HG02884 (cell line): ENCODE results near the gene ANGEL1.

Experiments used
- ATAC-seq: cut with Tn5 transposase; IDR thresholded peaks from one replicate; pipeline ENCODE4 v1.9.1; 2021; ENCODE audit warnings: mild to moderate bottlenecking, moderate library complexity; ENCODE audit not compliant: unreplicated experiment

Gene ANGEL1

DNA sequence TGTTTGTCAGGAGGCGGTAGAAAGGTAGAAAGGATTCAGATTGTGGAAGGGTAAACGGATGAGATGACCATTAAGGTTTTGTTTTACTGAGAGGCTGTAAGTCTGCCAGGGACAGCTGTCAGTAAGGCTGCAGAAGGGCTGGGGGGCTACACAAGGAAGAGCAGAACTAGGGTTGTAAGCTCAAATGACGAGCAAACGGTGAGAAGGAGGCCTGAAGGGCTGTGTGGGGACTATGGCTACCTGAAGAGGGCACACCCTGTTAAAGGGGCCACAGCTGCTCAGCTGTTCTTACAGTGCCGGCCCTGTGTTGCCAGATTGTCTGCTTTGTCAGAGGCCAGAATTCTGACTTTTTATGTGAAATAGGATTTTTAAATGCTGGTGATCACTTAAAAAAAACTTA, 32.3 kb downstream of the ANGEL1 start:
- no peak for ATAC-seq

GRCh38 chr14:76780058-76780345, 32.7 kb downstream of the ANGEL1 start:
- ATAC-seq: no peak

DNA sequence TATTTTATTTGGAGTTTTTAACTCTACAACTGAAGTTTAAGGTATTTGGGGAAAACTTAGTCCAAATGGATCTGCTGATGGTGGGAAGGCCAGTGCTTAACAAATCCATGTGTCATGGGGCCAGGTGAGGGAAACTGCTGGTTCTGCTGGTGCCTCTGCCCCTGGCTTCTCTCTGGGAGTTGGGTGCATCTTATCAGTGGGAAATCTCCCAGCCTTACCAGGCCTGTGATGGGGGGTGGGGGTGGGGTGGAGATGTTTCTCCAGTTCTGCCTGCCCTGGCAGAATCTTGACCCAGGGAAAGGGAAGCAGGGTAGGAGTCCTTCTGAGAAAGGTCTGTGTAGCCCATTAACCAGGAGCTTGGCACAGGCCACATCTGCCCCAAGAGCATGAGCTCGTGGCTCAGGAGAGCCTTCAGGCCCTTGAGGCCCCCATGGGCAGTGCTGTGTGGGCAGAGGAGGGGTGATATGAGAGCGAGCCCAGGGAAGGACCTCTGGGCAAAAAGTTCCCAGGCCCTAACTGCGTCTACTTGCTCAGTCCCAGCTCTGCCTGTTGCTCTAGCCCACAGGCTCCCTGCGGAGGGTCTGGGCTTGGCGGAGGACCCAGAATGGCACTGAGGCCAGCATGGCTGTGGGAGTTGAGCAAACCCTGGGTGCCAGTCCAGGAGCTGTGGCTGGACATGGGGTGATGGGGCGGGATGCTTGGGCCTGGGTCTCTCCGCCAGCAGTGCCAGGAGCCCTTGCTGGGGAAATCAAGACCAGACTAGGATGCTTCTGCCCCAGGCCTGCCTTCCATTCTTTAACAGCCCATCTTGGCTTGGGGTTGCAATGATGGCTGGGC, 33.2 kb downstream of the ANGEL1 start:
- no peak for ATAC-seq

DNA sequence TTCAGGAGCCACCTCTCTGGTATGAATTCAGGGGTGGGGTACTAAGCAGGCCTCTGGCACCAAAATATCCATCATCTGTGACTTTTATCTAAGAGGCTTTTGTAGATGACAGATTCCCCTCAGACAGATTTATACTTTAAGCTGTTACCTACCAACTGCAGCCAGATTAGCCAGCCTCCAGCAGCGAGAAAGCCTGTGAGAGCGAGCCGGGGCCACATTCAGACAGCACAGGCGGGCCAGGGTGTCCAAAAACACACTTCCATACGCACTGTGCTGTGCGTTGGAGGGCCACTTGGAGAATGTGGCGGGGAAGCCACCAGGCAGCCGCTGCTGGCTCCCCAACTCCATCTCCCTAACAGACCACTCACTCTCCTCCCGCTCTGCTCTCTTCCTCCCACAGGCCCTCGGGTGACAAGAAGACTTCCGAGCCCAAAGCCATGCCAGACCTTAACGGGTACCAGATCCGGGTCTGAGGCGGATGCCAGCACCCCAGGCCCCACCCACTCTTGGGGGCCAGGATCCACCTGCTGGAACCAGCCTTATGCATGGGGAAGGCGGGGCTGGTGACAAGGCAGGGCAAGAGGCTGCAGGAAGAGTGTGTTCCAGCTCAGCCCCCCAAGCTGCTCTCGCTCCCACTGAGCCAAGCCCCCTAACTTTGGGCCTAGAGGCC, 34.0 kb downstream of the ANGEL1 start:
- ATAC-seq: no peak

GRCh38 chr14:76777721-76778120, 35.0 kb downstream of the ANGEL1 start:
- no peak for ATAC-seq

DNA sequence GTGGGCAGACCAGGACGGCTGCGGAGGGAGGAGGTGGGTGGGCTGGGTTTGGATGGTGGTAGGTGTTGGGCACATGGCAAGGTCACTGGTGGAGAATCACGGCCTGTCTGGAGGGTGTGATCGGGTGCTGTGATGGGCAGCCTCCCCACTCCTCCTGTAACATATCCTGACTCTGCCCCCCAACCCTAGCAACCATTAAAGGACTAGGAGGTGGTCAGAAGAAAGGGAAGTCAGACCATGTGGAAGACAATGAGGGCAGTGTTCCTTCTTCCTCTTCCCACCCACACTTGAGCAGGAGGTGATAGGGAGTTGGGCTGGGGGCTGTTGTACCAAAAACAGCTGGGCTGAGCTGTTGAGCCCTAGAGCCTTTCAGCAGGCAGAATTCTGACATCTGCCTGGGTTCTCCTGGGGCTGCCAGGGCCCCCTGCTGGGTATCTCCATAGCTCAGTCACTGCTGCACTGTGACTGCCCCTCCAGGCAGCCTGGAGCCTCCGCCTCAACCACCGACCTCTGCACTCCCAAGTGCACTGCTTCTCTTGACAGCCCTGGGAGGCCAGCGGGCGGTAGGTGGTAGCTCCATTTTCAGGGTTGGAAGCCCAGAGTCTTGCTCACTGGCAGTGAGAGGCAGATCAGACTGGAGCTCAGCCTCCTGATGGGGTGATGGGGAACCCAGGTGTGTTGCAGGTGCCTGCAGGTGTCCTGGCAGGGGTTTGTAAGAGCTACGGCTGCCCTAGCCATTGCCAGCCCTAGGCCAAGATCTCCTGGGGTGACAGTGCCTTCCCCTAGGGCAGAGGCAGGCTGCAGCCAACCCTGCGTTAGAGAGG, 36.0 kb downstream of the ANGEL1 start:
- ATAC-seq: no peak

DNA sequence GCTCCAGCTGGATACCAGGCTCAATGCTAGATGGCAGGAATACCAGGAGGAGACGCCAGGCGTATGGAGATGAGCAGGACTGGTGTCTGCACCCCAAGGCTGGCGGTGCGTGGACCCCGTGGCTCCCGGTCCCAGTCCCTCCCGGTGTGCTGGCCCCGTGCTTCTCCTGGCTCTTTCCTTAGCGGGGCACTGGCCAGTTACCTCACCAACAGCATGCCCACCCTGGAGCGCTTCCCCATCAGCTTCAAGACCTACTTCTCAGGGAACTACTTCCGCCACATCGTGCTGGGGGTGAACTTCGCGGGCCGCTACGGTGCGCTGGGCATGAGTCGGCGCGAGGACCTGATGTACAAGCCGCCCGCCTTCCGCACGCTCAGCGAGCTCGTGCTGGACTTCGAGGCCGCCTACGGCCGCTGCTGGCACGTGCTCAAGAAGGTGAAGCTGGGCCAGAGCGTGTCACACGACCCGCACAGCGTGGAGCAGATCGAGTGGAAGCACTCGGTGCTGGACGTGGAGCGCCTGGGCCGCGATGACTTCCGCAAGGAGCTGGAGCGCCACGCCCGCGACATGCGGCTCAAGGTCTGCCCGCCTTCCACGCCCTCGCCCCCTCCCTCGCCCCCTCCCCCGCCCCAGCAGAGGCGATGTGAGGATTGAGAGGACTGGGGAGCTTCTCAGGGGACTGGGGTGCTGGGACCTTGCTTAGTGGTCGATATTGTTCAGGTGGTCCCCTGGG, 36.8 kb downstream of the ANGEL1 start:
- no peak for ATAC-seq

GRCh38 chr14:76774821-76775694, 37.6 kb downstream of the ANGEL1 start:
- no peak for ATAC-seq

DNA sequence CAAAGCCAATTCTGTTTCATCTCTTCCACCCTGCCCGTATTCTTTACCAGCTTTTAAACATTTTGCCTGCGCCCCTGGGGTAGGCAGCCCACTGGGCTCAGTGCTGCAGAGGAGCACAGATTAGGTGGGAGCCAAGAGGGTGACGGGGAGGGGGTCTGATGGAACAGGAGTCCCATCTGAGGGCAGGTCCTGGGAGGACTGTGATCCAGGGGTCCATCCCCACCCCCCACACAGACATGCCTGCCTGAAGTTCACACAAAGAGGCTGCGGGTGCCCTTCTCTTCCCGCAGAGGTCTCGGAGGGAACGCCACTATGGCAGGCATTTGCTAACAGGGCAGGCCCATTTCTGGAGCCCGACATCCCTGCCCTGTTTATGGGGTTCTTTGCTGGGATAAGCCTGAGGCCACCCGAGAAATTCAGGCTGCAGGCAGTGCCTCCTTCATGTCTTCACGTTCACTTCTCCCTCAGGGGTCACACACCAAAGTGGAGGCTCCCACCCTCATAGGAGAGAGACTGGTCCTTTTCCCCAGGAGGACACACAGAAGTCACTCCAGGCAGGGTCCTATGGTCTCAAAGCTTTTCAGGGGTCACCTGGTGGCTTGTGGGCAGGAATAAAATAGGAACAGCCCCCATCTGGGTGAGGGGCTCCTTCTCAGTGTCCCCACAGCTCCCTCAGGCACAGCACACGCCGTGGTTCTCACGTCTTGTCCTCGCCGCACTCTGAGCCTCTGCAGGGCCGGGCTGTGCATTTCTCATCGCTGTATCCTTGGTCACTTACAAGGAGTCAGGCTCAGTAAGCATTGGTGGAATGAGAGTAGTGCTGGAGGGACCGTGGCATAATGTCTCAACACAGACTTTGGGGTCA, 38.5 kb downstream of the ANGEL1 start:
- no peak for ATAC-seq

DNA sequence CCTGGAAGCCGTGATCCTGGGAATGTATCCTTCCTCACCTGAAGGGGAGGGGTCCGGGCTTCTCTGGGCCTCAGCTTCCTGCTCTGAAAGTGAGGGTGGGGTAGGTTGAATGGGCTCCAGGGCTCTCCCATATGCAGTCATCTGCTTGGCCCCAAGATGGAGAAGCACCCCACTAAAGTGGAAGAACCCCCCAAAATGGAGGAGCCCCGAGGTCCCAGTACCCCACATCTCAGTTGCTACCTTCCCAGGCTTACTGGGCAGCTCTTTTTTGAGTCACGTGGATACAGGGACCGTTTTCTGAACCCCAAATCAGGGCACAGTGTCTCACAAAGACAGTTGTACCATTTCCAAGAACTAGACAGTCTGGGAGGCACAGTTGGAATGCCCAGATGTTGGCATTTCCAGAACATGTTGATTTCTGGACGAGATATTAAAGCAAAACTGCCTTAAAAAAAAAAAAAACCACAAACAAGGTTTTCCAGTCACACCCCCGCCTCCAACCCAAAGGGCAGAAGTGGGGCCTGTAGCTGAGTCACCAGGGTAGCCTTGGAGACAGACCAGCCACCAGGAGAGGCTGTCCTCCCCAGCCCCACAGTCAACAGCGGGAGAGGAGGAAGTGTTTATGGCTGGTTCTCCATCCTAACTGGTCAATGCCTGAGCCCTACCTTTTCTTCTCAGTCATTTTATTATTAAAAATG, 39.3 kb downstream of the ANGEL1 start:
- no peak for ATAC-seq

DNA sequence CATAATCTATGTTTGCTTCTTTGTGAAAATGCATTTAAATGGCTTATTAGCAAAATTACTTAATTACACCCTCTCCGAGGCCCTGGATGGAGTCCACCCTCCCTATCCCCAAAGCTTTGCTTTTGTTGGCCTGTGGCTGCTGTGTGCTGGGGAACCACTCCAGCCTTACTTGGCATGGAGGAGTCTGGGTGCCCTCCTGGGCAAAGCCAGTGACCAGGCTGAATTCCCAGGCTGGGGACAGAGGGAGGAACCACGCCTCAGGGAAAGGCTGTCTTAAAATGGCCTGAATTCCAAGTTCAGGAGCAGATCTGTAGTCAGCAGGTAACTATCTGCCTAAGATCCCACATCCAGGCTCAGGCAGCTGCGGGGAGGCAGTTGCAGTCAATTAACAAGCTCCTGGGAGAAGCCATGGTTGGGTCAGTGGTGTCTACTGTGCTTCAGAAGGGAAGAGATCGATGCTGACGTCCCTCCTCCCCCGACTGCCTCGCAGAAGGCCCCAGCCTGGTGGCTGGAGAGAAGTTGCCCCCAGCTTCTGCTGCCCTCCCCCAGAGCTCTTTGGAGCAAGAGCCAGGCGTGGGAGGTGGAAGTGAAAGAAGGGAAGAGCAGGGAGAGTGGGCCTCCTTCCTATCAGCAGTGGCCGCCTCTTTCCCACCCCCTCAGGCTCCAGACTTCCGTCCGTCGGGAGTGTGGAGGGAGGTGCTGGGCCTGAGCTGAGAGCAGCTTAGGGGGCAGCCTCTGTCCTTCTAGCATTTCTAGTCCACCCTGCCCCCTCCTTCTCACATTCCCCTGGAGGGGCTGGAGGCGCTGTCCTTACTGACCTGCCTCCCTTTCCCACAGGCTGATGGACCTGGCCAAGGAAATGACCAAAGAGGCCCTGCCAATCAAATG, 40.1 kb downstream of the ANGEL1 start:
- no peak for ATAC-seq

- ATAC-seq: no peak
These were observed 41.2 kb downstream of the ANGEL1 start for GRCh38 chr14:76771437-76771980.

GRCh38 chr14:76770521-76771436, 41.9 kb downstream of the ANGEL1 start:
- ATAC-seq: no peak

- no peak for ATAC-seq
These were observed 42.9 kb downstream of the ANGEL1 start for GRCh38 chr14:76769636-76770292.

- ATAC-seq: no peak
These were observed 43.8 kb downstream of the ANGEL1 start for GRCh38 chr14:76768671-76769500.
